GM08714 (cell line): ENCODE measurements around the gene BCAN.
A peak's percentile ranks its signal among the peaks of the same experiment; 100 is the strongest.

Experiments used
- H3K4me3 ChIP-seq: fragments of 200-500 bp; sonication (Bioruptor generic); 2 replicates; pipeline ENCODE4 v1.5.1; 2014; ENCODE audit warnings: mild to moderate bottlenecking, low read length, inconsistent platforms
- ZNF274 ChIP-seq: IDR thresholded peaks from 2 replicates; pipeline ENCODE4 v1.6.1; 2012; ENCODE audit warnings: mild to moderate bottlenecking, low read depth, low read length

BCAN gene, protein sequence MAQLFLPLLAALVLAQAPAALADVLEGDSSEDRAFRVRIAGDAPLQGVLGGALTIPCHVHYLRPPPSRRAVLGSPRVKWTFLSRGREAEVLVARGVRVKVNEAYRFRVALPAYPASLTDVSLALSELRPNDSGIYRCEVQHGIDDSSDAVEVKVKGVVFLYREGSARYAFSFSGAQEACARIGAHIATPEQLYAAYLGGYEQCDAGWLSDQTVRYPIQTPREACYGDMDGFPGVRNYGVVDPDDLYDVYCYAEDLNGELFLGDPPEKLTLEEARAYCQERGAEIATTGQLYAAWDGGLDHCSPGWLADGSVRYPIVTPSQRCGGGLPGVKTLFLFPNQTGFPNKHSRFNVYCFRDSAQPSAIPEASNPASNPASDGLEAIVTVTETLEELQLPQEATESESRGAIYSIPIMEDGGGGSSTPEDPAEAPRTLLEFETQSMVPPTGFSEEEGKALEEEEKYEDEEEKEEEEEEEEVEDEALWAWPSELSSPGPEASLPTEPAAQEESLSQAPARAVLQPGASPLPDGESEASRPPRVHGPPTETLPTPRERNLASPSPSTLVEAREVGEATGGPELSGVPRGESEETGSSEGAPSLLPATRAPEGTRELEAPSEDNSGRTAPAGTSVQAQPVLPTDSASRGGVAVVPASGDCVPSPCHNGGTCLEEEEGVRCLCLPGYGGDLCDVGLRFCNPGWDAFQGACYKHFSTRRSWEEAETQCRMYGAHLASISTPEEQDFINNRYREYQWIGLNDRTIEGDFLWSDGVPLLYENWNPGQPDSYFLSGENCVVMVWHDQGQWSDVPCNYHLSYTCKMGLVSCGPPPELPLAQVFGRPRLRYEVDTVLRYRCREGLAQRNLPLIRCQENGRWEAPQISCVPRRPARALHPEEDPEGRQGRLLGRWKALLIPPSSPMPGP

DNA sequence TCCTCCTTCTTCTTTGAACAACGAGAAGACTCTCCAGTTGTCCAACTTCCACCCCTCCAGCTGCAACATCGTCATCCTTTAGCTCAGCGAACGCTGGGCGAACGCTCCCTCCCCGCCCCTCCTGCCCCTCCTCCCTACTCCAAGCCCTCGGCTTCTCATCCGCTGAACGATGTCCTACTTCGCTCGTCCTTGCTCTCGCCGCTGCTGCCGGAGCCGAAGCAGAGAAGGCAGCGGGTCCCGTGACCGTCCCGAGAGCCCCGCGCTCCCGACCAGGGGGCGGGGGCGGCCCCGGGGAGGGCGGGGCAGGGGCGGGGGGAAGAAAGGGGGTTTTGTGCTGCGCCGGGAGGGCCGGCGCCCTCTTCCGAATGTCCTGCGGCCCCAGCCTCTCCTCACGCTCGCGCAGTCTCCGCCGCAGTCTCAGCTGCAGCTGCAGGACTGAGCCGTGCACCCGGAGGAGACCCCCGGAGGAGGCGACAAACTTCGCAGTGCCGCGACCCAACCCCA lies at the start of gene BCAN:
Gene BCAN, plus strand, starts transcription at position 357 of the 504 bp plus-strand sequence. CDS start 3,938 bp downstream, outside the sequence.
- no peak within 1 kb of the TSS for H3K4me3 ChIP-seq
- no peak for TF ChIP-seq ZNF274

DNA sequence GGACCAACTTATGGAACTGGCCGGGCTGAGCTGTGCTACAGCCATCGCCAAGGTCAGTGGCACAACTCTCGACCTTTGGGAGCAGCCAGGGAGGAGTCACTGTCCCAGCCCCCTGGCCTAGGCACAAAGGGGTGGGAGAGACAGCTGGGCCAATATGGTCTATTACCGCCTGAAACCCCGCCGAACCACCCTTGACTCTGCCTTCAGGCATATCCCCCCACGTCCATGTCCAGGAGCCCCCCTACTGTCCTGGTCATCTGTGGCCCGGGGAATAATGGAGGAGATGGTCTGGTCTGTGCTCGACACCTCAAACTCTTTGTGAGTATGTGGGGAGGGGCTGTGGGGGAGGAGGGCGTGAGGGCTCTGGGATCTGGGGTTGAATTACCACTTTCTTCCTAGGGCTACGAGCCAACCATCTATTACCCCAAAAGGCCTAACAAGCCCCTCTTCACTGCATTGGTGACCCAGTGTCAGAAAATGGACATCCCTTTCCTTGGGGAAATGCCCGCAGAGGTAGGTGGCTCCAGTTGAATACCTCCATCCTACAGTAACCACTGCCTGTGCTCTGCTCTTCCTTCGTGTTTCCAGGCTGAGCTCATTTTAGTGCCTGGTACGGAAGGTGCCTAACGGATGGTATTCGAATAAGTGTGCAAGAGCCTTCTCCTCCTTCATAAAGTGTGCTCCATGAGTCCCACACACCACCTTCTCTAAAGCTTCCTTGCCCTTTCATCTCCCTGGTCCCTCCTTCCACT lies 49.6 kb upstream of the BCAN start:
- H3K4me3 ChIP-seq, result peak overlapping the region; percentile 81
- no peak for TF ChIP-seq ZNF274

DNA sequence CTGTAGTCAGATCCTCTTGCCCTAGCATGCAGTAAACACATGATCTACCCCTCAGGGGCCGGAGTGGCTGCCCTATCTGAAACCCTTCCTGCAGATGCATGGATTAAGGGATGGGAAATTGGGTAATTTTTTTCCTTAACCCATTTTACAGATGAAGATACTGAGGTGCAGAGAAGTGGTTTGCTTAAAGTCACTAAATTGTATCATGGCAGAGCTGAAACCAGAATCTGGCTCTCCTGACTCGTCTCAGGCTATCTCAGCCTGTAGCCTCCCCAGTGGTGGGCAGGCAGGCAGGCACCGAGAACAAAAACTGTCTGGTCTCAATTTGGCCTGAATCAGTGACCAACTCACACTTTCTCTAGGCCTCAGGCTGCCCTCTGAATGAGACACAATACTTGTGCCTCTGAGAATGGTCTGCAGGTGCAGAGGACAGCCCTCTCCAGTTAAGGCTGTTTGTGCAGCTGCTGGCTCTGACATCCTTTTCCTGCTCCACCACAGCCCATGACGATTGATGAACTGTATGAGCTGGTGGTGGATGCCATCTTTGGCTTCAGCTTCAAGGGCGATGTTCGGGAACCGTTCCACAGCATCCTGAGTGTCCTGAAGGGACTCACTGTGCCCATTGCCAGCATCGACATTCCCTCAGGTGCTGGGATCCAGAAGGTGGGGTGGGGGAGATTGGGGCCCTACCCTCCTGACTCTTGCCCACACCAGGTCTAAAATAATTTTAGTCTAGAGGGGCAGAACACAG lies 48.8 kb upstream of the BCAN start:
- H3K4me3 ChIP-seq, result no peak overlapping the region
- no peak for TF ChIP-seq ZNF274

DNA sequence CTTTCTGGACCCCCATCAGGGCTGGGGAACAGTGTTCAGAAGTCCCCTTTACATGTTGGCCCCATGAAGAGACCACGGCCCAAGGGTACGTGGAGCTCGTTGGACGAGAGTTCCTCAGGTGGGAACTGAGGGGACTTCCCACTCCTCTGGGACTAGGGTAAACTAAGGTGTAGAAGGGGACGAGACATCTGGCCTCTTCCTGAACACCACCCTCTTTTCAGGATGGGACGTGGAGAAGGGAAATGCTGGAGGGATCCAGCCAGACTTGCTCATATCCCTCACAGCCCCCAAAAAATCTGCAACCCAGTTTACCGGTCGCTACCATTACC lies 48.3 kb upstream of the BCAN start:
- no peak for TF ChIP-seq ZNF274
- H3K4me3 ChIP-seq, result no peak overlapping the region

DNA sequence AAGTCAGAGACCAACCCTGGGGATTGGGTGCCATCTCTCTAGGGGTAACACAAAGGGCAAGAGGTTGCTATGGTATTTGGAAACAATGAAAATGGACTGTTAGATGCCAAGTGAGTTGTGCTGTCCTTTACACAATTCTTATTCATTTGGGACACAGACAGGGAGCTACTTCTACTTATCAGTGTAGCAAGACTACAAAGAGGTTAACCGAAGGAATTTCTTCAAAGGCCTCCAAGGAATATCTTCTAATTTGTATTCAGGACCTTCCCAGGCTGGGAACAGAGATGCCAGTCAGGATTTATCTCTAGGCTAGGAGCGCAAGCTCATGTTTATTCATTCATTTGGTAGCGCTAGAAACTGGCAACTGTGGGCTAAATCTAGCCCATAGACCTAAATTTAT lies 47.7 kb upstream of the BCAN start:
- TF ChIP-seq ZNF274, result no peak
- no peak overlapping the region for H3K4me3 ChIP-seq

DNA sequence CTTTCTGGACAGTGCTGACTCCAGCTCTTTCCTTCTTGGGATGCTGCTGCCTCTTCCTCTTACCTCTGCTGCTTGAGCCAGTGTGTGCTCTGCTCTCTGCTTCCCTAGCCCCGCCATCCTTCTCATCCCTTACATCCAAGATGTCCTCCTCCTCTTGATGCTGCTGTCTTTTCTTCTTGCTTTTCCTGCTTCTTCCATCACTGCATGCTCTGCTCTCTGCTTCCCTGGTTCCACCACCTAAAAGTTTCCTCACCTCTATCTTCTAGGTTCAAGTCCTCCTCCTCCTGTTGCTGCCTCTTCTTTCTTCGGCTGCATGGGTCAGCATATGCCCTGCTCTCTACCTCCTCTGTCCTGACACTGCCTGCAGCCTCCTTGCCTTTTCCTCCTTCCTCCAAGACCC lies 46.9 kb upstream of the BCAN start:
- TF ChIP-seq ZNF274, result no peak
- H3K4me3 ChIP-seq, result no peak overlapping the region

DNA sequence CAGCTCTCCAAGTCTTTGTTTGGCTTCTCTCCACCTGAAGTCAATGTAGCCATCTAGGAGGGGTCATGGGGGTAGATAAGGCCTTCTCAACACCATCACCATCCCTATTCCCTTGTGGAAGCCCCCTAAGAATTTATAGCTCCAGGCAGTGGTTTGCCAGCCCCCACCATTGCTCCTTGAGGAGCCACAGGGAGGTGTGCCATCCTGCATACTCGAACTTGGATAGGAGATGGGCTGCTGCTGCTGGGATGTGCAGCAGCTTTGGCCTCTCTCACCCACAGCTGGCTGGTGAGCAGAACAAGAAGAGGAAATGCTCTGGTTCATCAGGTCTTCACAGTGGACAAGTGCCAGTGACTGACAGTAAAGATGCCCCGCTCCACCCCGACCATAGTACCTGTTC lies 45.5 kb upstream of the BCAN start:
- H3K4me3 ChIP-seq, result no peak overlapping the region
- TF ChIP-seq ZNF274, result no peak

DNA sequence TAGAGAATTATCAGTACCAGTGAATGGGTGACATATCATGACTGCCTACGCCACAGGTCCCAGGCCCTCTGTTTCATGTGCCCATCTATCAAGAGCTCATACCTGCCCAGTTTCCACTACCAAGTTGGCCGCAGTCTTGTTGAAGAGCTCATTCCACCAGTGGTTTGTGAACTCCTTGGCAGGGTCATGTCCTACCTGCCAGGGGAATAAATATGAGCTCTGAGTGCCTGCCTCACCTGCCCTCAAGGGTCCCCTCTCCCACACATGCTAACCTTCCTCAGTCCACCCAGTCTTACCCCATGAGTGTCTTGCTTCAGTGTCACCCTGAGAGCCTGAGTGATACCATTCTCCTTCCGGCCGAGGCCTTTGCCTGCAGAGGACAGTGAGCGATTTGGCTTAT lies 43.8 kb upstream of the BCAN start:
- no peak for TF ChIP-seq ZNF274
- no peak overlapping the region for H3K4me3 ChIP-seq

DNA sequence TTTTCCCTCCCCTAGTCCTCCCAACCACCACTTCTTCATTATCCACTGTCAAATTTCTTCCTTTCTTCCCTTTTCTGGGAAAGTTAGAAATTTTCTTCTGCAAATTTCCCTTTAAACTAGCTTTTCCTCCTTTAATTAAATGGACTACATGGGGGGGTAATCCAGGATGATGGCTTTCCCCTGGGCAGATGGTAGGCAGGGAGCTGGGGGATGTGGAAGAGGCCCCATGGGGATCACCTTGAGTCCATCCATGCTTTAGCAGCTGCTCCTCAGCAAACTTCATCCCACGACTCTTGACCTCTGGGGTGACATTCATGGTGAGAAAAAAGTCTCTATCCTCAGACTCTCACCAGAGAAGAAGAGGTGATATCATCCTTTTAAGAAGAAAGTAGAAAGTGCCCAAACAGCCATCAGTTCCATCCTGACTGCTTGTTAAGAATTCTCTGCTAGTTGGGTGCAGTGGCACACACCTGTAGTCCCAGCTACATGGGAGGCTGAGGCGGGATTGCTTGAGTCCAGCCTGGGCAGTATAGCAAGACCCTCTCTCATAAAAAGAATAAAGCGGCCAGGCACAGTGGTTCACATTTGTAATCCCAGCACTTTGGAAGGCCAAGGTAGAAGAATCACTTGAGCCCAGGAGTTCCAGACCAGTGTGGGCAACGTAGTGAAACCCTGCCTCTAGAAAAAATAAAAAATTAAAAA lies 43.0 kb upstream of the BCAN start:
- no peak overlapping the region for H3K4me3 ChIP-seq
- TF ChIP-seq ZNF274, result no peak

DNA sequence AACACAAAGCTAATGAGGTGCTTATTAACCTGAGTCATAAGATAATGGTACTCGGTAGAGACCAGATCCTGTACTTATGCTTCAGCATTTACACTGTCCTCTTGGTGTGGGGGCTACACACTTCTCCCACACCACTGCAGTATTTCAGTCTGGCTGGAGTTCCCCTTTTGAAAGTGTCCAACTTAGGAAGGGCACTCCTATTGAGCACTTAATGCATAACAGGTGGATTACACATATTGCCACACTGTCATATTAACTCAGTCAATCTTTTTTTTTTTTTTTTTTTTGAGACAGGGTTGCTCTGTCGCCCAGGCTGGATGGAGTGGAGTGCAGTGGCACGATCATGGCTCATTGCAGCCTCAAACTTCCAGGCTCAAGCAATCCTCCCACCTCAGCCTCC lies 42.1 kb upstream of the BCAN start:
- H3K4me3 ChIP-seq, result peak overlapping the region; percentile 87; the same call in 1 of the 2 replicates
- TF ChIP-seq ZNF274, result no peak

DNA sequence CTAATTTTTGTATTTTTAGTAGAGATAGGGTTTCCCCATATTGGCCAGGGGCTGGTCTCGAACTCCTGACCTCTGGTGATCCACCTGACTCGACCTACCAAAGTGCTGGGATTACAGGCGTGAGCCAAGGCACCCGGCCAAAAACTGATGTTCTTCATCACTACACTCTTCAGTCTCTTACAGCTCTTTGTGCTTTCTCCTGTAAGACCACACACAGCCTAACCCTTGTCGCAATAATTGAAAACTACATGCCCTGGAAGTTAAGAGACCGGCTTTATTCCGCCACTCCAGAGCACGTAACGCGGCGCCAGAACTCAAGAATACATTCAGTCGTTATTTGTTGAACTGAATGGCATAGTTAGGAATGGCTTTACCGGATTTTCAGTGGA lies 41.2 kb upstream of the BCAN start:
- peak overlapping the region; percentile 87 for H3K4me3 ChIP-seq

DNA sequence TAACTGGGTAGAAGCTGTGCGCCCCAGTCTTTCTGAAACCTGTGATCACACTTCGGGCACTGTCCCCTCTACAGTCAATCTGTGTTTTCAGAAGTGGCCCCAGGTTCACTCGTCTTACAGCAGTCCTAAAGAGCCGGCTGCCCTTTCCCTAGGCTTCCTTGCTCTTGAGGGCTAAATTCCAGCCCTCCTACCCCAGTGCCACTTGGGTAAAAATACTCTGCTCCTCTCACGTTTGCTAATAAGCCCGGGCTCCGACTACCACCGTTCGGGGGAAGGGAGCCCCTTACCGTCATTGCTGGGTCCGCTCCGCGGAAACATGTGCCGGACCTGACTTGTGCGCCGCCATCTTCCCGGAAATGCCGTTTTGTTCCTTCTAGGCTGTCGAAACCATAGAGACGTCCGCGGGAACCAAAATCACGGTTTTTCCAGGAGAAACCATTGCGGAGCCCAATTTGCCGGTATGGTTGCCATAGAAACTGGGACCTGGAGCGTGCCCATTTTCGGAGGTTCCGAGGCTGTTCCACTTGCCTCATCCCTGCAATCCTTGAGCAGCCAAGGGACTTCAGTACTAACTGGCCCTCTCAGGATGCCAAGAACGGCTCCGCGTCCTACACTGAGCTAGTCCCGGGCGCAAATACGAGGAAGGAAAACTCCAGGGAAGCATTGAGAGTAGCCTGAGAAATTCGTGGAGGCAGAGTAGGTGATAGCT lies 40.6 kb upstream of the BCAN start, which contains the start of gene GPATCH4:
Gene GPATCH4, minus strand, starts transcription at position 358 of the 709 bp plus-strand sequence.
- TF ChIP-seq ZNF274, result no peak
- H3K4me3 ChIP-seq, result peak within 1 kb of the TSS; percentile 87

More for the DNA sequence above, 41.2 kb upstream of the BCAN start:
- TF ChIP-seq ZNF274, result no peak
